Small intestine (tissue), 7 donors: ENCODE measurements around the gene DET1. TPM values are rescaled to one million over a fixed set of nuclear protein-coding genes. Genes with fewer than 3 reads are reported as not detected.
"Not testable (repeated sequence)": the region's sequence is repeated elsewhere in the genome, so short reads cannot be mapped to it uniquely, and the experiment has no call there.

Experiments used
- DNase-seq, 2 donors: peaks; one replicate each; pipeline versions ENCODE4 v3.0.0 to v3.0.0-alpha.2; 2013
- FAIRE-seq: peaks from 2 replicates; lab custom pipeline; 2012; peaks lifted over from hg19 to GRCh38; lab: Jason Lieb, UNC
- H3K27ac ChIP-seq, 3 donors: one replicate each; pipeline ENCODE4 v1.5.1; 2013; ENCODE audit warnings: low read length in 2 of 3, mild to moderate bottlenecking in 2 of 3, control low read depth in 1 of 3, inconsistent platforms in 1 of 3, low read depth in 1 of 3, moderate library complexity in 1 of 3
- H3K27me3 ChIP-seq, 3 donors: one replicate each; pipeline ENCODE4 v1.6.1; 2013; ENCODE audit warnings: low read length in 3 of 3, inconsistent platforms in 1 of 3; ENCODE audit not compliant: control insufficient read depth in 3 of 3, insufficient read depth in 3 of 3
- H3K36me3 ChIP-seq, 3 donors: one replicate each; pipeline ENCODE4 v1.6.1; 2013; ENCODE audit warnings: low read length in 3 of 3, inconsistent platforms in 1 of 3, low read depth in 1 of 3, mild to moderate bottlenecking in 1 of 3, moderate library complexity in 1 of 3; ENCODE audit not compliant: control insufficient read depth in 3 of 3, insufficient read depth in 2 of 3
- H3K4me1 ChIP-seq, 3 donors: one replicate each; pipeline ENCODE4 v1.6.1; 2013; ENCODE audit warnings: low read length in 2 of 3, inconsistent platforms in 1 of 3, low read depth in 1 of 3, mild to moderate bottlenecking in 1 of 3, moderate library complexity in 1 of 3; ENCODE audit not compliant: control insufficient read depth in 3 of 3, insufficient read depth in 2 of 3
- H3K4me3 ChIP-seq, 3 donors: one replicate each; pipeline ENCODE4 v1.5.1; 2013; ENCODE audit warnings: low read length in 3 of 3, control low read depth in 1 of 3, inconsistent platforms in 1 of 3, low read depth in 1 of 3, mild to moderate bottlenecking in 1 of 3, moderate library complexity in 1 of 3
- H3K9me3 ChIP-seq, 2 donors: one replicate each; pipeline ENCODE4 v1.6.1; 2013; ENCODE audit warnings: low read depth in 1 of 2, low read length in 1 of 2; ENCODE audit not compliant: control insufficient read depth in 2 of 2, insufficient read depth in 1 of 2
- WGBS, 3 donors: extraction: QIAGEN DNeasy Blood & Tissue Kit; methylation state at CpG; one replicate each; pipeline ENCODE4 v1.1.7; 2013; 5-methylcytosine and 5-hydroxymethylcytosine counted together
- polyA plus RNA-seq, 4 donors: library from polyadenylated mRNA; stranded (reverse) in 3 of 4; unstranded in 1 of 4; fragments of 200-250 nt in 3 of 4; fragments of 120-200 nt in 1 of 4; gene quantifications; one replicate each; pipeline versions ENCODE4 v1.2.1 to v1.2.3, GENCODE V29; 2013
- donor health status: healthy with polysubstance abuse.
- donor health status: control.
- donor health status: control.
- donor health status: Bipolar disorder and iron deficiency.
- donor health status: healthy.

The DET1 gene
- polyA plus RNA-seq, 4 donors, result 1.1 to 14.0 (median 3.5) TPM

GRCh38 chr15:88574077-88574476 lies 27.6 kb upstream of the DET1 start:
- FAIRE-seq, result no peak
- Histone ChIP-seq H3K4me3 (no peak overlapping the region), H3K9me3 (peaks cover 0 to 4% of the 10 kb centered on the region in 2 donors), H3K27ac (no peak overlapping the region), H3K36me3 (no peaks in the 10 kb centered on the region), H3K27me3 (peaks cover 0 to 4% (median 0%) of the 10 kb centered on the region in 3 donors), H3K4me1 (peaks cover 0 to 12% (median 0%) of the 10 kb centered on the region in 3 donors)
- 52 to 62% (median 53%) methylated on average over 1 of the region's 1 CpG for WGBS, 3 donors
- DNase-seq, result no peak

GRCh38 chr15:88571852-88572259 lies 25.4 kb upstream of the DET1 start:
- no peak for FAIRE-seq
- no peaks in the 10 kb centered on the region for H3K36me3 ChIP-seq
- peaks cover 0 to 4% of the 10 kb centered on the region in 2 donors for H3K9me3 ChIP-seq
- 22 to 43% (median 34%) methylated on average over 5 of the region's 5 CpGs for WGBS, 3 donors
- no peak overlapping the region for H3K4me3 ChIP-seq
- H3K27ac ChIP-seq, result no peak overlapping the region
- H3K4me1 ChIP-seq, result peaks cover 0 to 12% (median 0%) of the 10 kb centered on the region in 3 donors
- peak in 1 of 2 donors; percentile 55 for DNase-seq
- H3K27me3 ChIP-seq, result peaks cover 0 to 4% (median 0%) of the 10 kb centered on the region in 3 donors

- Histone ChIP-seq H3K9me3 (peaks cover 0 to 4% of the 10 kb centered on the region in 2 donors), H3K4me3 (no peak overlapping the region), H3K27me3 (peaks cover 0 to 4% (median 0%) of the 10 kb centered on the region in 3 donors), H3K36me3 (no peaks in the 10 kb centered on the region), H3K4me1 (peaks cover 0 to 12% (median 0%) of the 10 kb centered on the region in 3 donors), H3K27ac (no peak overlapping the region)
- FAIRE-seq (no peak), DNase-seq (peak in 1 of 2 donors; percentile 53)
- 19 to 47% (median 31%) methylated on average over 7 of the region's 7 CpGs for WGBS, 3 donors
Measured at GRCh38 chr15:88571153-88571851, 24.8 kb upstream of the DET1 start.

GRCh38 chr15:88568589-88568988 lies 22.1 kb upstream of the DET1 start:
- Histone ChIP-seq H3K27ac (no peak overlapping the region), H3K9me3 (peaks cover 0 to under 1% of the 10 kb centered on the region in 2 donors), H3K4me1 (peaks cover 0 to 20% (median 0%) of the 10 kb centered on the region in 3 donors), H3K27me3 (peaks cover 0 to 2% (median 0%) of the 10 kb centered on the region in 3 donors), H3K36me3 (no peaks in the 10 kb centered on the region), H3K4me3 (no peak overlapping the region)
- WGBS, 3 donors, result 80 to 82% (median 81%) methylated on average over 6 of the region's 6 CpGs
- FAIRE-seq (no peak), DNase-seq (no peak)

- 83 to 95% (median 89%) methylated on average over 3 of the region's 3 CpGs for WGBS, 3 donors
- Histone ChIP-seq H3K27me3 (no peaks in the 10 kb centered on the region), H3K36me3 (no peaks in the 10 kb centered on the region), H3K4me3 (no peak overlapping the region), H3K9me3 (no peaks in the 10 kb centered on the region), H3K27ac (no peak overlapping the region), H3K4me1 (peaks cover 0 to 11% (median 0%) of the 10 kb centered on the region in 3 donors)
- FAIRE-seq, result no peak
- DNase-seq, result no peak
Measured at GRCh38 chr15:88564741-88565140, 18.3 kb upstream of the DET1 start.

- DNase-seq (peak; percentile 67 to 89), FAIRE-seq (no peak)
- WGBS, 3 donors, result 10 to 51% (median 39%) methylated on average over 5 of the region's 5 CpGs
- peaks cover 0 to 11% (median 0%) of the 10 kb centered on the region in 3 donors for H3K4me1 ChIP-seq
- no peak overlapping the region for H3K4me3 ChIP-seq
- H3K27ac ChIP-seq, result peak overlapping the region in 1 of 3 donors; percentile 56
- H3K27me3 ChIP-seq, result no peaks in the 10 kb centered on the region
- H3K36me3 ChIP-seq, result no peaks in the 10 kb centered on the region
- H3K9me3 ChIP-seq, result no peaks in the 10 kb centered on the region
Measured at GRCh38 chr15:88563638-88564037, 17.2 kb upstream of the DET1 start.

GRCh38 chr15:88559565-88559964 lies 13.1 kb upstream of the DET1 start:
- H3K27me3 ChIP-seq, FAIRE-seq, H3K4me3 ChIP-seq, H3K36me3 ChIP-seq, H3K27ac ChIP-seq, DNase-seq, H3K9me3 ChIP-seq: not testable (repeated sequence)
- 83 to 96% (median 91%) methylated on average over 6 to 9 of the region's 9 CpGs for WGBS, 3 donors
- peaks cover 0 to 11% (median 0%) of the 10 kb centered on the region in 3 donors for H3K4me1 ChIP-seq

GRCh38 chr15:88558026-88558425 lies 11.5 kb upstream of the DET1 start:
- H3K9me3 ChIP-seq, DNase-seq, H3K27me3 ChIP-seq, H3K27ac ChIP-seq, FAIRE-seq, H3K4me1 ChIP-seq, H3K4me3 ChIP-seq, H3K36me3 ChIP-seq: not testable (repeated sequence)
- 65 to 76% (median 76%) methylated on average over 1 of the region's 1 CpG for whole genome bisulfite sequencing, 3 donors
